ENCODE data around the gene HEXIM1. TPM values are rescaled to one million over a fixed set of nuclear protein-coding genes. Genes with fewer than 3 reads are reported as not detected.

The HEXIM1 gene
- total and polyA plus RNA-seq, 2 experiments from 2014 or later: 13.5 to 17.1 TPM

DNA sequence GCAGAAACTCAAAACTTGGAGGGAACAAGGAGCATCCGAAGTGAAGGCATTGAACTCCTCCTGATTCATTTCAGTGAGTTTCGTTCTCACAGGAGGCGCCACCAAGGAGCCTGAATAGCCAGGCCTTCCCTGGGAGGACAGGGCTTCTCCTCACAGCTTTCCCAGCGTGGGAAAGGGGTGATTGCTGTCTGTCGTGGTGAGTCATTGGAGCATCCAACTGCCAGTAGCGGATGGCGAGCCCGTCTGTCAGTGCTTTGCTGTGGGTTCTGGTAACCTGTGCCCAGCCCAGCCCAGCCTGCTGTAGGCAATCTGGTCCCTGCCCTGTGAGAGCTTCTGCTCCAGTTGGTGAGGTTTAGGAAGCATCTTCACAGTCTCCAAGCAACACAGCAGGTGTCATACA lies 44.2 kb upstream of the HEXIM1 start:
- Histone ChIP-seq H3K4me1 (ENCODE audit: insufficient read depth) (peaks cover 22% of the 10 kb centered on the region), H3K9me3 (ENCODE audit: low read depth) (no peaks in the 10 kb centered on the region), H4K20me1 (ENCODE audit: insufficient read depth, poor library complexity, severe bottlenecking) (peaks cover 4% of the 10 kb centered on the region), H3K4me2 (no peak overlapping the region), H2AFZ (no peak overlapping the region), H3K36me3 (replicated peaks; ENCODE audit: insufficient read depth, low read depth) (peaks cover 4% of the 10 kb centered on the region), H3K27me3 (no peaks in the 10 kb centered on the region), H3K9me2 (replicated peaks; ENCODE audit: insufficient read depth) (no peaks in the 10 kb centered on the region), H3K79me2 (peaks cover 3% of the 10 kb centered on the region), H3K4me3 (no peak overlapping the region), H3K27ac (no peak overlapping the region)
- no peak for DNase-seq (ENCODE audit: low spot score)
- 97% methylated on average over 8 of the region's 8 CpGs for WGBS (ENCODE audit: low lambda C conversion rate, missing lambda C conversion rate)
- TF ChIP-seq EZH2 (IDR thresholded peaks at IDR 0.05; ENCODE audit: borderline replicate concordance) (no peak), EZH2phosphoT487 (IDR thresholded peaks at IDR 0.05; ENCODE audit: low read depth, severe bottlenecking, unreplicated experiment) (no peak)
- TF ChIP-seq, protein P1, sequence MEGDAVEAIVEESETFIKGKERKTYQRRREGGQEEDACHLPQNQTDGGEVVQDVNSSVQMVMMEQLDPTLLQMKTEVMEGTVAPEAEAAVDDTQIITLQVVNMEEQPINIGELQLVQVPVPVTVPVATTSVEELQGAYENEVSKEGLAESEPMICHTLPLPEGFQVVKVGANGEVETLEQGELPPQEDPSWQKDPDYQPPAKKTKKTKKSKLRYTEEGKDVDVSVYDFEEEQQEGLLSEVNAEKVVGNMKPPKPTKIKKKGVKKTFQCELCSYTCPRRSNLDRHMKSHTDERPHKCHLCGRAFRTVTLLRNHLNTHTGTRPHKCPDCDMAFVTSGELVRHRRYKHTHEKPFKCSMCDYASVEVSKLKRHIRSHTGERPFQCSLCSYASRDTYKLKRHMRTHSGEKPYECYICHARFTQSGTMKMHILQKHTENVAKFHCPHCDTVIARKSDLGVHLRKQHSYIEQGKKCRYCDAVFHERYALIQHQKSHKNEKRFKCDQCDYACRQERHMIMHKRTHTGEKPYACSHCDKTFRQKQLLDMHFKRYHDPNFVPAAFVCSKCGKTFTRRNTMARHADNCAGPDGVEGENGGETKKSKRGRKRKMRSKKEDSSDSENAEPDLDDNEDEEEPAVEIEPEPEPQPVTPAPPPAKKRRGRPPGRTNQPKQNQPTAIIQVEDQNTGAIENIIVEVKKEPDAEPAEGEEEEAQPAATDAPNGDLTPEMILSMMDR (IDR thresholded peaks at IDR 0.05; ENCODE audit: poor library complexity): no peak

DNA sequence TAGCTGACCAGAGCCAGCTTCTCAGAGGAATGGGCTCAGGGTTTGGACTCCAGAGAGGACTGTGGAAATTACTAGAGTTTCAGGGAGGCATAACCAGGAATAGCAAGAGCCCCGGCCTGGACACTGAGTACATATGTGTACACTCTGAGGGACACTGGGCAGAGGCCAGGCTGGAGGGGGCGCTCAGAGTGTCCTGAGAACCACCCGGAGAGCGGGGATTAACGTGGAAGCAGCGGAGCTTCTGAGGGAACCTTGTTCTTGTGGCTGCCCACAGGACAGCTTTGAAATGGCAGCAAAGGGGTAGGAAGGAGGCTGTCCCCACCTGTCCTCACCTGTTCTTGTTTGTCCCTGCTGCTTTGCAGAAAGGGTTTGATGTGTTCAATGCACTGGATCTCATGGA lies 43.8 kb upstream of the HEXIM1 start:
- peaks cover 4% of the 10 kb centered on the region for H3K36me3 ChIP-seq (replicated peaks; ENCODE audit: insufficient read depth, low read depth)
- H3K27me3 ChIP-seq: no peaks in the 10 kb centered on the region
- no peaks in the 10 kb centered on the region for H3K9me2 ChIP-seq (replicated peaks; ENCODE audit: insufficient read depth)
- 92% methylated on average over 6 of the region's 6 CpGs for WGBS (ENCODE audit: low lambda C conversion rate, missing lambda C conversion rate)
- peaks cover 22% of the 10 kb centered on the region for H3K4me1 ChIP-seq (ENCODE audit: insufficient read depth)
- no peak for DNase-seq (ENCODE audit: low spot score)
- H3K9me3 ChIP-seq (ENCODE audit: low read depth): no peaks in the 10 kb centered on the region
- H3K4me3 ChIP-seq: no peak overlapping the region
- H2AFZ ChIP-seq: no peak overlapping the region
- H3K79me2 ChIP-seq: peaks cover 3% of the 10 kb centered on the region
- H3K27ac ChIP-seq: no peak overlapping the region
- no peak overlapping the region for H3K4me2 ChIP-seq
- H4K20me1 ChIP-seq (ENCODE audit: insufficient read depth, poor library complexity, severe bottlenecking): peaks cover 4% of the 10 kb centered on the region
- TF ChIP-seq EZH2 (IDR thresholded peaks at IDR 0.05; ENCODE audit: borderline replicate concordance) (no peak), EZH2phosphoT487 (IDR thresholded peaks at IDR 0.05; ENCODE audit: low read depth, severe bottlenecking, unreplicated experiment) (no peak)
- TF ChIP-seq, protein P1 (IDR thresholded peaks at IDR 0.05; ENCODE audit: poor library complexity): no peak

- TF ChIP-seq, protein P1 (IDR thresholded peaks at IDR 0.05; ENCODE audit: poor library complexity): no peak
- TF ChIP-seq EZH2phosphoT487 (IDR thresholded peaks at IDR 0.05; ENCODE audit: low read depth, severe bottlenecking, unreplicated experiment) (no peak), EZH2 (IDR thresholded peaks at IDR 0.05; ENCODE audit: borderline replicate concordance) (no peak)
- Histone ChIP-seq H2AFZ (no peak overlapping the region), H3K4me2 (no peak overlapping the region), H3K27ac (no peak overlapping the region), H3K9me2 (replicated peaks; ENCODE audit: insufficient read depth) (no peaks in the 10 kb centered on the region), H3K4me1 (ENCODE audit: insufficient read depth) (peaks cover 22% of the 10 kb centered on the region), H3K36me3 (replicated peaks; ENCODE audit: insufficient read depth, low read depth) (peaks cover 4% of the 10 kb centered on the region), H3K4me3 (no peak overlapping the region), H3K27me3 (no peaks in the 10 kb centered on the region), H4K20me1 (ENCODE audit: insufficient read depth, poor library complexity, severe bottlenecking) (peaks cover 4% of the 10 kb centered on the region), H3K79me2 (no peaks in the 10 kb centered on the region), H3K9me3 (ENCODE audit: low read depth) (no peaks in the 10 kb centered on the region)
- WGBS (ENCODE audit: low lambda C conversion rate, missing lambda C conversion rate): 93% methylated on average over 17 of the region's 17 CpGs
- no peak for DNase-seq (ENCODE audit: low spot score)
Observed at GRCh38 chr17:45104907-45105624, 43.2 kb upstream of the HEXIM1 start.

Measured in hepatocyte (in vitro differentiated cells).